HepG2 (cell line): ENCODE data around the gene ZNF148. TPM values are rescaled to one million over a fixed set of nuclear protein-coding genes. Genes with fewer than 3 reads are reported as not detected.

ENCODE experiments used
- CBX2 ChIP-seq, 2 experiments: fragments of 200-600 bp in 1 of 2; sonication (generic); formaldehyde crosslinking in 1 of 2; IDR thresholded peaks; 2 replicates each; pipeline versions ENCODE4 v1.7.0 to v1.8.1; 2018 to 2022; ENCODE audit warnings: low read depth in 2 of 2, low read length in 1 of 2, mild to moderate bottlenecking in 1 of 2, missing genetic modification reagents in 1 of 2
- CBX5 ChIP-seq: sonication (generic); formaldehyde crosslinking; IDR thresholded peaks from 2 replicates; pipeline ENCODE4 v1.4.0; 2020; ENCODE audit warnings: missing genetic modification reagents, borderline replicate concordance
- DMAP1 ChIP-seq: IDR thresholded peaks from 2 replicates; pipeline ENCODE4 v1.6.1; 2016
- ELF1 ChIP-seq: sonication (generic); formaldehyde crosslinking; IDR thresholded peaks from 2 replicates; pipeline ENCODE4 v1.4.0; 2020; ENCODE audit warnings: missing genetic modification reagents
- HOXA9 ChIP-seq: sonication (generic); formaldehyde crosslinking; IDR thresholded peaks from 2 replicates; pipeline ENCODE4 v1.8.1; 2022; ENCODE audit warnings: missing genetic modification reagents, mild to moderate bottlenecking, moderate library complexity, borderline replicate concordance
- KAT7 ChIP-seq: IDR thresholded peaks from 2 replicates; pipeline ENCODE4 v1.6.1; 2018; ENCODE audit warnings: borderline replicate concordance, missing compliant biosample characterization
- MEIS1 ChIP-seq: sonication (generic); formaldehyde crosslinking; IDR thresholded peaks from 2 replicates; pipeline ENCODE4 v1.9.0; 2021; ENCODE audit warnings: mild to moderate bottlenecking, missing genetic modification reagents, moderate library complexity, borderline replicate concordance
- MTA1 ChIP-seq: sonication (generic); formaldehyde crosslinking; IDR thresholded peaks from 2 replicates; pipeline ENCODE4 v1.4.0; 2020; ENCODE audit warnings: missing genetic modification reagents, mild to moderate bottlenecking, borderline replicate concordance
- PRMT3 ChIP-seq: sonication (generic); formaldehyde crosslinking; IDR thresholded peaks from 2 replicates; pipeline ENCODE4 v1.8.1; 2022; ENCODE audit warnings: low read depth, mild to moderate bottlenecking, moderate library complexity, missing genetic modification reagents, borderline replicate concordance
- RAD51 ChIP-seq: fragments of 450-650 bp; IDR thresholded peaks from 2 replicates; pipeline ENCODE4 v1.6.1; 2016; ENCODE audit warnings: borderline replicate concordance
- SOX13 ChIP-seq, 3 experiments: fragments of 450-650 bp in 1 of 3; sonication (generic) in 1 of 3; formaldehyde crosslinking in 1 of 3; IDR thresholded peaks in 2 of 3; conservative IDR thresholded peaks in 1 of 3; 2 replicates each; pipeline versions ENCODE4 v1.5.0 to v1.6.1; 2016 to 2020; ENCODE audit warnings: antibody characterized with exemption in 1 of 3, mild to moderate bottlenecking in 1 of 3, missing compliant biosample characterization in 1 of 3, missing genetic modification reagents in 1 of 3, moderate library complexity in 1 of 3
- SUZ12 ChIP-seq: fragments of 150-350 bp; IDR thresholded peaks from 2 replicates; pipeline ENCODE4 v1.6.1; 2014; ENCODE audit warnings: low read depth, low read length
- ZNF333 ChIP-seq: sonication (generic); formaldehyde crosslinking; IDR thresholded peaks from 2 replicates; pipeline ENCODE4 v1.4.0; 2020; ENCODE audit warnings: mild to moderate bottlenecking, missing genetic modification reagents, borderline replicate concordance
- ZNF383 ChIP-seq: sonication (generic); formaldehyde crosslinking; IDR thresholded peaks from 2 replicates; pipeline ENCODE4 v1.4.0; 2020; ENCODE audit warnings: missing genetic modification reagents, mild to moderate bottlenecking, borderline replicate concordance
- ZNF441 ChIP-seq: sonication (generic); formaldehyde crosslinking; IDR thresholded peaks from 2 replicates; pipeline ENCODE4 v1.7.0; 2021; ENCODE audit warnings: missing genetic modification reagents, borderline replicate concordance
- ZNF501 ChIP-seq: sonication (generic); formaldehyde crosslinking; IDR thresholded peaks from 2 replicates; pipeline ENCODE4 v1.5.1; 2020; ENCODE audit warnings: mild to moderate bottlenecking, moderate library complexity, missing genetic modification reagents
- ZNF768 ChIP-seq: sonication (generic); formaldehyde crosslinking; IDR thresholded peaks from 2 replicates; pipeline ENCODE4 v1.4.0; 2020; ENCODE audit warnings: missing genetic modification reagents
- ZNF788 ChIP-seq: sonication (generic); formaldehyde crosslinking; IDR thresholded peaks from 2 replicates; pipeline ENCODE4 v1.5.0; 2020; ENCODE audit warnings: mild to moderate bottlenecking, missing genetic modification reagents, borderline replicate concordance
- polyA plus RNA-seq, 8 experiments: library from polyadenylated mRNA; depleted of rRNA in 3 of 8; stranded (reverse) in 7 of 8; unstranded in 1 of 8; fragments of >200 nt; fragmentation: Illumina TruSeq in 4 of 8; extraction: Trizol in 4 of 8; gene quantifications; 2 replicates each; pipeline versions ENCODE4 v1.2.1 to v1.2.3, GENCODE V29; 2011 to 2016; ENCODE audit warnings: low read depth in 4 of 8, missing spikeins in 1 of 8, mixed read lengths in 1 of 8; ENCODE audit not compliant: insufficient read depth in 1 of 8
- total RNA-seq, 5 experiments: library from RNA; depleted of rRNA; stranded (reverse); fragments of >200 nt; fragmentation: Illumina TruSeq; extraction: Trizol; gene quantifications; 2 replicates each; pipeline ENCODE4 v1.2.3, GENCODE V29; 2016; ENCODE audit warnings: low read depth in 1 of 5
- TF ChIP-seq, protein P1 (sequence below): sonication (generic); formaldehyde crosslinking; IDR thresholded peaks from 2 replicates; pipeline ENCODE4 v1.9.0; 2021; ENCODE audit warnings: missing genetic modification reagents, borderline replicate concordance
- TF ChIP-seq, protein P2 (sequence below): sonication (generic); formaldehyde crosslinking; IDR thresholded peaks from 2 replicates; pipeline ENCODE4 v1.4.0; 2020; ENCODE audit warnings: mild to moderate bottlenecking, low read depth, missing genetic modification reagents
- TF ChIP-seq, protein P3 (sequence below): sonication (generic); formaldehyde crosslinking; IDR thresholded peaks from 2 replicates; pipeline ENCODE4 v1.8.0; 2022; ENCODE audit warnings: mild to moderate bottlenecking, missing genetic modification reagents, moderate library complexity

Gene ZNF148
- total and polyA plus RNA-seq, 2 of the 13 experiments (the other 11 are each of a cell fraction or from before 2014, with no cell fraction given), result 10.6 to 36.1 TPM

- TF ChIP-seq, protein P1, sequence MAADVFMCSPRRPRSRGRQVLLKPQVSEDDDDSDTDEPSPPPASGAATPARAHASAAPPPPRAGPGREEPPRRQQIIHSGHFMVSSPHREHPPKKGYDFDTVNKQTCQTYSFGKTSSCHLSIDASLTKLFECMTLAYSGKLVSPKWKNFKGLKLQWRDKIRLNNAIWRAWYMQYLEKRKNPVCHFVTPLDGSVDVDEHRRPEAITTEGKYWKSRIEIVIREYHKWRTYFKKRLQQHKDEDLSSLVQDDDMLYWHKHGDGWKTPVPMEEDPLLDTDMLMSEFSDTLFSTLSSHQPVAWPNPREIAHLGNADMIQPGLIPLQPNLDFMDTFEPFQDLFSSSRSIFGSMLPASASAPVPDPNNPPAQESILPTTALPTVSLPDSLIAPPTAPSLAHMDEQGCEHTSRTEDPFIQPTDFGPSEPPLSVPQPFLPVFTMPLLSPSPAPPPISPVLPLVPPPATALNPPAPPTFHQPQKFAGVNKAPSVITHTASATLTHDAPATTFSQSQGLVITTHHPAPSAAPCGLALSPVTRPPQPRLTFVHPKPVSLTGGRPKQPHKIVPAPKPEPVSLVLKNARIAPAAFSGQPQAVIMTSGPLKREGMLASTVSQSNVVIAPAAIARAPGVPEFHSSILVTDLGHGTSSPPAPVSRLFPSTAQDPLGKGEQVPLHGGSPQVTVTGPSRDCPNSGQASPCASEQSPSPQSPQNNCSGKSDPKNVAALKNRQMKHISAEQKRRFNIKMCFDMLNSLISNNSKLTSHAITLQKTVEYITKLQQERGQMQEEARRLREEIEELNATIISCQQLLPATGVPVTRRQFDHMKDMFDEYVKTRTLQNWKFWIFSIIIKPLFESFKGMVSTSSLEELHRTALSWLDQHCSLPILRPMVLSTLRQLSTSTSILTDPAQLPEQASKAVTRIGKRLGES (CRISPR knock-in tag), result no peak
- no peak for TF ChIP-seq SOX13 (IDR thresholded peaks at IDR 0.05)
- peak in 1 of 2 experiments; percentile 70; a peak in 2 of 4 replicates for TF ChIP-seq SOX13 (CRISPR knock-in tag; conservative IDR thresholded peaks at IDR 0.05 in 1 of 2, IDR thresholded peaks at IDR 0.05 in 1 of 2)
- 0 out of 2 replicates have a peak, but pooled peaks have one; percentile 2 for TF ChIP-seq MEIS1 (CRISPR knock-in tag)
- peak; percentile 23; the same call in 1 of the 2 replicates for TF ChIP-seq KAT7
- TF ChIP-seq, protein P2, sequence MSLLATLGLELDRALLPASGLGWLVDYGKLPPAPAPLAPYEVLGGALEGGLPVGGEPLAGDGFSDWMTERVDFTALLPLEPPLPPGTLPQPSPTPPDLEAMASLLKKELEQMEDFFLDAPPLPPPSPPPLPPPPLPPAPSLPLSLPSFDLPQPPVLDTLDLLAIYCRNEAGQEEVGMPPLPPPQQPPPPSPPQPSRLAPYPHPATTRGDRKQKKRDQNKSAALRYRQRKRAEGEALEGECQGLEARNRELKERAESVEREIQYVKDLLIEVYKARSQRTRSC (CRISPR knock-in tag), result no peak
- peak; percentile 73; the same call in 1 of the 2 replicates for TF ChIP-seq DMAP1 (CRISPR knock-in tag)
- peak; percentile 12; the same call in 1 of the 2 replicates for TF ChIP-seq ZNF441 (CRISPR knock-in tag)
- no peak for TF ChIP-seq RAD51
- peak; percentile 91 for TF ChIP-seq ELF1 (CRISPR knock-in tag)
- peak; percentile 81 for TF ChIP-seq ZNF768 (CRISPR knock-in tag)
- peak; percentile 88; the same call in 1 of the 2 replicates for TF ChIP-seq ZNF788 (CRISPR knock-in tag)
- TF ChIP-seq PRMT3 (CRISPR knock-in tag), result no peak
- no peak for TF ChIP-seq CBX2 (IDR thresholded peaks at IDR 0.05; ENCODE audit: low read depth, low read length)
- no peak for TF ChIP-seq CBX2 (CRISPR knock-in tag; IDR thresholded peaks at IDR 0.05; ENCODE audit: low read depth)
- peak; percentile 51; the same call in 1 of the 2 replicates for TF ChIP-seq SUZ12
- peak; percentile 90 for TF ChIP-seq ZNF501 (CRISPR knock-in tag)
- peak; percentile 59 for TF ChIP-seq HOXA9 (CRISPR knock-in tag)
- no peak; the same call in 1 of the 2 replicates for TF ChIP-seq CBX5 (CRISPR knock-in tag)
- TF ChIP-seq, protein P3, sequence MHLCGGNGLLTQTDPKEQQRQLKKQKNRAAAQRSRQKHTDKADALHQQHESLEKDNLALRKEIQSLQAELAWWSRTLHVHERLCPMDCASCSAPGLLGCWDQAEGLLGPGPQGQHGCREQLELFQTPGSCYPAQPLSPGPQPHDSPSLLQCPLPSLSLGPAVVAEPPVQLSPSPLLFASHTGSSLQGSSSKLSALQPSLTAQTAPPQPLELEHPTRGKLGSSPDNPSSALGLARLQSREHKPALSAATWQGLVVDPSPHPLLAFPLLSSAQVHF, result peak; percentile 82; the same call in 1 of the 2 replicates
- TF ChIP-seq MTA1 (CRISPR knock-in tag), result peak; percentile 92
- 0 out of 2 replicates have a peak, but pooled peaks have one; percentile 19 for TF ChIP-seq ZNF383 (CRISPR knock-in tag)
- no peak for TF ChIP-seq ZNF333
Measured at GRCh38 chr3:125374996-125375941, at the start of gene ZNF148 (continued).
